ENCODE data around the gene CHST15. TPM values are rescaled to one million over a fixed set of nuclear protein-coding genes. Genes with fewer than 3 reads are reported as not detected.
"Not testable (repeated sequence)": the region's sequence is repeated elsewhere in the genome, so short reads cannot be mapped to it uniquely, and the experiment has no call there.

CHST15 gene
- total RNA-seq, 2 experiments from 2014 or later: 0.09 TPM; not detected in 1

DNA sequence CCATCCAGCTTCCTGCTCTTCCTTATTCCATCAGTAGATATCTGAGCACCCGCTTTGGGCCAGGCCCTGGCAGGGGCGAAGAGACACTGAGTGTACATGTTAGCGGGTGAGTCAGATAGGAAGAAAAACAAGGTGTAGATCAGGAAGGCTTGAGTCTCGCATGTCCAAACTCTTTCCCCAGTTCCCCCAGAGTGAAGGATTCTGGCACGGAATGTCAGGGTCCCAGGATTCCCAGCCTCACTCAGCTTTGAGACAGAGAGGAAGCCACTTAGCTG is 24.1 kb upstream of the CHST15 start:
- CTCF ChIA-PET: no interaction called here
- no peak overlapping the region for H3K27ac Mint-ChIP-seq
- no peak overlapping the region for H3K4me3 Mint-ChIP-seq
- no peaks in the 10 kb centered on the region for H3K9me3 Mint-ChIP-seq (ENCODE audit: low read depth)
- no peaks in the 10 kb centered on the region for H3K4me1 Mint-ChIP-seq
- ATAC-seq: no peak
- H3K36me3 Mint-ChIP-seq: no peaks in the 10 kb centered on the region
- peaks cover 4% of the 10 kb centered on the region for H3K27me3 Mint-ChIP-seq
- DNase-seq: no peak

DNA sequence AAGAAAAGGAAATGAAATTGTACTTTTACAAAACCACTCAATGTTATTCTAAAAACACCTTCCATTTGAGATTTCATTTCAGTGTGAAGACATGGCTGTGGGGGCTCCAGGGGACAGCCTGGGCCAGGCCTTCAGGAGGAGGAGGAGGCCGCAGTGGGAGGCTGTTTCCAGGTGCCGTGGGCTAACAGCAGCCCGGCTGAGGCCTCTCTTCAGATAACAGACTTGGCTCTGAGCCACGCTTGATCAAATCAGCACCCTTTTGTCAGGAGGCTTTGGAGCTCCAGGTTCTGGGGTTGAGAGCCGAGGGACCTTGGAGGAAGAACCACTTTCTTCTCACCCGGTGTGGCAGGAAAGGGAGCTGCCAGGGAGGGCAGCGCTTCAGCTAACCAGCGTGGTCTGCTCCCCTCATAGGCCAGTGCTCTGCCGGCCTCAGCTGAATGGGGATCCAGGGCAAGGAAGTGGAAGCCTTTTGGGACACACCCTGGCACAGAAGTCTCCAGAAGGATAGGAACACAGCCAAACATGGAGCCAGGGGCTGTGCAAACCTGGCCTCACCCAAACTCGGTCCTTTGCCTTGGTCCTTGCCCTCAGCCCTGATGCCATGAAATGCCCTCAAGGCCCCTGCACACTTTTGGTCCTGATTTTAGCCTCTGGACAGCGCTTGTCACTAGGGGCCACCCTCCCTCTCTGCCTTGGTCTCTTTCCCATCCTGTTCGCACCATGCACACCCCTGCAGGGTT is 23.5 kb upstream of the CHST15 start:
- CTCF ChIA-PET: no interaction called here
- Mint-ChIP-seq H3K9me3 (ENCODE audit: low read depth) (no peaks in the 10 kb centered on the region), H3K4me3 (no peak overlapping the region), H3K27ac (no peak overlapping the region), H3K27me3 (peaks cover 4% of the 10 kb centered on the region), H3K4me1 (no peaks in the 10 kb centered on the region), H3K36me3 (no peaks in the 10 kb centered on the region)
- ATAC-seq: no peak
- no peak for DNase-seq

DNA sequence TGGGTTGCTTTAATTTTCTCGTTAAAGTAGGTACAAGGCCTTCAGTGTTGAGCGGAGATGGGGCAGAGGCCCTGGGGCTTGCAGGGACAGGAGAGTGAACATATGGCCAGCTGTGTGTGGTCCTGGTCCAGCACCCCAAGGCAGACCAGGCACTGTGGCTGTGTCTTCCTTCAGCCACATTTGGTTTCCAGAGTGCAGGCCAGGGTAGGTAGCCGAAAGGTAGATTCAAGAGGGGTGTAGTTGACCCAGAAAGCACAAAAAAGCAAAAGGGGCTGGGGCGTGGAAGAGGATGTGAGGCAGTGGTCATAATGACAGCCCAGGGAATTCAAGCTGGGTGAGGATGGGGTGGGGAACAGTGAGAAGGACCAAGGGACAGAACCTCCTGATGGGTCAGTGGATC is 21.3 kb upstream of the CHST15 start:
- Mint-ChIP-seq H3K4me3 (no peak overlapping the region), H3K9me3 (ENCODE audit: low read depth) (no peaks in the 10 kb centered on the region), H3K36me3 (no peaks in the 10 kb centered on the region), H3K4me1 (no peaks in the 10 kb centered on the region), H3K27ac (no peak overlapping the region), H3K27me3 (peaks cover 4% of the 10 kb centered on the region)
- no peak for ATAC-seq
- no peak for DNase-seq
- CTCF ChIA-PET: no interaction called here

DNA sequence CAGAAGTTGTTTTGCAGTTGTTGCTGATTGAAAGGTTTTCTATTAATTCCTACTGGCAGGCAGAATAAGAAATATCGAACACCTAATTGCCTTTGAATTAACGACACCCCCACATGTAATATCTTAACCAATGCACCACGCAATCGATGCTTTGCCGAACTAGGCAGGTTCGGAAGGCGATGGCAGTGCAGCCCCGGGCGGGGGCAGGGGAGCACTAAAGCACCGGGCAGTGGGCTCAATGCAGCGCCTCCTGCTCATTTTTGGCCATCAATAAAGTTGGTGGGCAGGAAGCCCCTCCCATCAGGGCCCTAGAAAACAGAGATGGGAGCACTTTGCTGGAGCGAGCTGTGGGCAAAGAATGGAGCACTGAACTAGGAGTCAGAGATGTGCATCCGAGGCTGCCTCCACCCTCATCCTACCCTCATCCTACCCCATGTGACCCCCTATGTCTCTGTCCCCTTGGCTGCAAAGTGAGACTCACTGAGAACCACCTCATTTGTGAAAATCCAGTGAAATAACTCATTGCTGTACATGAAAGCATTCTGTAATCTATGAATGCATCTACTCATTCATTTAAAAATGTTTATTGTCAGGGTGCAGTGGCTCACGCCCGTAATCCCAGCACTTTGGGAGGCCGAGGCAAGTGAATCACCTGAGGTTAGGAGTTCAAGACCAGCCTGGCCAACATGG is 19.6 kb upstream of the CHST15 start:
- no peaks in the 10 kb centered on the region for H3K9me3 Mint-ChIP-seq (ENCODE audit: low read depth)
- H3K4me1 Mint-ChIP-seq: peaks cover 4% of the 10 kb centered on the region
- ATAC-seq (no peak), DNase-seq (no peak)
- peaks cover 4% of the 10 kb centered on the region for H3K27me3 Mint-ChIP-seq
- H3K36me3 Mint-ChIP-seq: no peaks in the 10 kb centered on the region
- no peak overlapping the region for H3K4me3 Mint-ChIP-seq
- CTCF ChIA-PET: no interaction called here
- H3K27ac Mint-ChIP-seq: no peak overlapping the region

DNA sequence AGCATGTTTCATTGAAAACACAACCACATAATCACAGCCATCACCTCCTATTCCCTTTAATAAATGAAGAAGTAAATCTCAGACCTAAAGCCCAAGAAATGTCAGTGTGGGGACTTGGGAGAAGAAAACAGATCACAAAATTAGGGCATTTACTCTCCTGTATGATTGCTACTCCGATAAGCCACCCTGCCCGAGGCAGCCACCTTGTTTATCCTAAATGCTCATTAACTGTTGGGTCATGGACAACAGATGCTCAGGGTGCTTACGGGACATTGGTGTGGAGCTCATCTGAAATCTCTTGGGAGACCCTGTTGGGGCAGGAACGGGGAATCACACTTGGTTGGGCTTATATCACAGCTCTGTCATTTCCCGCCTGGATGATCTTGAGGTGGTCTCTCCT is 17.5 kb upstream of the CHST15 start:
- peaks cover 9% of the 10 kb centered on the region for H3K4me1 Mint-ChIP-seq
- H3K4me3 Mint-ChIP-seq: no peak overlapping the region
- no peaks in the 10 kb centered on the region for H3K36me3 Mint-ChIP-seq
- H3K9me3 Mint-ChIP-seq (ENCODE audit: low read depth): no peaks in the 10 kb centered on the region
- peaks cover 4% of the 10 kb centered on the region for H3K27me3 Mint-ChIP-seq
- ATAC-seq (no peak), DNase-seq (no peak)
- no peak overlapping the region for H3K27ac Mint-ChIP-seq
- CTCF ChIA-PET: no interaction called here

DNA sequence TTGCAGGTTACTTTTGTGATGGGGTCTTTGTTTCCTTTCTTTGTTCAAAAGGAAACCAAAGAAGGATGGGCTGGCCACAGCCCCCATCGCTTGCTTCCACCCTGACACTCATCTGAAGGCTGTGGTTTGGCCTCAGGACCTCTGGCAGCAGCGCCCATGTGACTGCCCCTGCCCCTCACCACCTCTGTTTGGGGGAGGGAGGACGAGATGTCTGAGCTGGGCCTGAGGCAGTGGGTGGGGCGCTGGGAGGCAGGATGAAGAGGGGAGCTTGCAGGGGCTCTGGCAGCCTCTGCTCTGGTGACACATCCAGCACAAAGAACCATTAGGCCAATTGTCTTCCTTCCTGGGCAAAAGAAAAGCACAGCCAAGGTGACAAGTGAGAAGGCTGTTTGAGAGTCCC is 15.9 kb upstream of the CHST15 start:
- Mint-ChIP-seq H3K27ac (no peak overlapping the region), H3K36me3 (no peaks in the 10 kb centered on the region), H3K4me3 (no peak overlapping the region), H3K4me1 (peaks cover 9% of the 10 kb centered on the region), H3K9me3 (ENCODE audit: low read depth) (no peaks in the 10 kb centered on the region), H3K27me3 (peaks cover 3% of the 10 kb centered on the region)
- DNase-seq (no peak), ATAC-seq (no peak)
- CTCF ChIA-PET: no interaction called here

DNA sequence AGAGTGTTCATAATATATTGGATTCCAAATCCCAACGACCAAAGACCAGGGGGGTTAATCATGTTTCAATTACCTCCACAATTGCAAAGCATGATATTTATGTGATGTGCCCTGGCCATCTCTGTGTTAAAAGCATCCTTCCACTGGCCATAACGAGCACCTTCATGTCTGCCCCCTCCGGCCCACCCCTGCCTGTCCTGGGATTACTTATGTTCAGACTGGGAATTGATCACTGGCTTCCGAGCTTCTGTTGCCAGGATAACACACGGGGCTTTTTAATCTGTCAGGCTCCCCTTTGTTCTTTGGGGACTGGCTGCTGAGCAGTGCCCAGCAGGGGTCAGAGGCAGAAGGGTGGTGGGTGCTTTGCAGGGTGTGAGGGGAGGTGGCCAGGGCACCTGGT is 13.7 kb upstream of the CHST15 start:
- H3K27ac Mint-ChIP-seq: no peak overlapping the region
- peaks cover 9% of the 10 kb centered on the region for H3K4me1 Mint-ChIP-seq
- DNase-seq: no peak
- H3K4me3 Mint-ChIP-seq: no peak overlapping the region
- no peaks in the 10 kb centered on the region for H3K36me3 Mint-ChIP-seq
- CTCF ChIA-PET: no interaction called here
- no peaks in the 10 kb centered on the region for H3K27me3 Mint-ChIP-seq
- no peaks in the 10 kb centered on the region for H3K9me3 Mint-ChIP-seq (ENCODE audit: low read depth)
- ATAC-seq: no peak

DNA sequence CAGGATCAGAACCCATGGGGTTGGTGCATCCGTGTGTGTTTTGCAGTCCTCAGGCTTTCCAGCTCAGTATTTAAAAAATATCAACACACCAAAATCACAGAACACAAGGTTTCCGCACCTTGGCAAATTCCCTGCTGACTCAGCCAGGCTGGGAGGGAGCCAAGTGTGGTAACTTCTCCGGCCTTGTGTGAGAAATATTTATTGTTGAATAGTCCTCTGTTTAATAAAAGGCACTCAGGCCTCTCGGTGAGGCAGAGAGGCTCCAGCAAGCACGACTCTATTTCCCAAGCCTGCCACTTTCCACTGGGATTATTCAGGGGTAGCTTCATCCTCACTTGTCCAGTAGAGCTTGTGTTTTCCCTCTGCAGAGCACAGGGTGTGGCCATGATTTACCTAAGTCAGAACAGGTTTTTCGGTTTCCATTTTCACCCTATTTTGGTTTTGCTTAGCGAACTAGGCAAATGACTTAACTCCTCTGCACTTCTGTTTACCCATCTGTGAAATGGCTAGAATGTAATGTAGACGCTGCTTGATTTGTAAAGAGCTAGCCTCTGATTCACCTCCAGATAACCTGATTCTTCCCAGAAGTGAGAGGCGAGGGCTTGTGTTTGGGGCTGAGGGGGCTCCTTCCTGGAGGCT is 13.0 kb upstream of the CHST15 start:
- H3K27ac Mint-ChIP-seq: no peak overlapping the region
- H3K4me1 Mint-ChIP-seq: peaks cover 9% of the 10 kb centered on the region
- no peaks in the 10 kb centered on the region for H3K27me3 Mint-ChIP-seq
- H3K36me3 Mint-ChIP-seq: no peaks in the 10 kb centered on the region
- ATAC-seq (no peak), DNase-seq (no peak)
- H3K4me3 Mint-ChIP-seq: no peak overlapping the region
- H3K9me3 Mint-ChIP-seq (ENCODE audit: low read depth): no peaks in the 10 kb centered on the region
- CTCF ChIA-PET: no interaction called here

DNA sequence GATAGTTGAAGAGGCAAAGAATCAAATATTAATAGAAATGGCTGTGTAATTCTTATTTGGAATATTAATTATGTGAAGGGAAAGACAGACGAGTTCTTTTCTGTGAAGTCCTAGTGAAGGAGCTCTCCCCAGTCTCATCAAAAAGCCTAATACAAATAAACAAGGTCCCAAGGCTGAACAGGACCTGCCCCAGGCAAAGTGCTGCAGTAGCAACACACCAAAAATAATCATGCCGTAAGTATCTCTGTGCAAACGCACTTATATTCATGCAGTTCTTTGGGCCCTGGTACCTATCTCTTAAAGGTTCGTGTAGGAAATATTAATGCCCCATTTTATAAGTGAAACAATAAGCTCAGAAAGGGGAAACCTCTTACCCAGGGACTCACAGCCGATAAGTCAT is 12.2 kb upstream of the CHST15 start:
- Mint-ChIP-seq H3K9me3 (ENCODE audit: low read depth) (no peaks in the 10 kb centered on the region), H3K36me3 (no peaks in the 10 kb centered on the region), H3K4me3 (no peak overlapping the region), H3K4me1 (peaks cover 9% of the 10 kb centered on the region), H3K27me3 (no peaks in the 10 kb centered on the region), H3K27ac (no peak overlapping the region)
- CTCF ChIA-PET: no interaction called here
- ATAC-seq: no peak
- no peak for DNase-seq

DNA sequence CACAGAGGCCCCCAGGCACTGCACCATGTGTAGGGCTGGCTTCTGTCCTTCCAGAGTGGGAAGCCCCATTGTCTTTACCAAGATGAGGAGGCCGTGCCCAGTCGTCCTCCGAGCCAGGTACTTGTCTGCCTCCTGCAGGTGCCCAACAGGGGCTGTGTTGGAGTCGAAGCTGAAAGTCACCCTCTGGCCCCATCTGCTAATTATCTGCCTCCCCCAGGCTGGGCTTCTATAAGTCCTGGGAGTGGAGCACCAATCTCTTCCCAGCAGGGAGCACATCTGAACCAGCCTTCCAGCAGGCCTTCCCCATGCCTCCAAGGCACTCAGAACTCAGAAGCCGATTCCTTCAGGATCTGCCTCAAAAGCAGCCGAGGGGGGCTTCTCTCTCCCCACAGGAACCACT is 11.6 kb upstream of the CHST15 start:
- no peaks in the 10 kb centered on the region for H3K36me3 Mint-ChIP-seq
- H3K27ac Mint-ChIP-seq: no peak overlapping the region
- peaks cover 9% of the 10 kb centered on the region for H3K4me1 Mint-ChIP-seq
- H3K9me3 Mint-ChIP-seq (ENCODE audit: low read depth): peaks cover 2% of the 10 kb centered on the region
- no peak for DNase-seq
- H3K4me3 Mint-ChIP-seq: no peak overlapping the region
- H3K27me3 Mint-ChIP-seq: peaks cover 2% of the 10 kb centered on the region
- no peak for ATAC-seq
- CTCF ChIA-PET: no interaction called here

DNA sequence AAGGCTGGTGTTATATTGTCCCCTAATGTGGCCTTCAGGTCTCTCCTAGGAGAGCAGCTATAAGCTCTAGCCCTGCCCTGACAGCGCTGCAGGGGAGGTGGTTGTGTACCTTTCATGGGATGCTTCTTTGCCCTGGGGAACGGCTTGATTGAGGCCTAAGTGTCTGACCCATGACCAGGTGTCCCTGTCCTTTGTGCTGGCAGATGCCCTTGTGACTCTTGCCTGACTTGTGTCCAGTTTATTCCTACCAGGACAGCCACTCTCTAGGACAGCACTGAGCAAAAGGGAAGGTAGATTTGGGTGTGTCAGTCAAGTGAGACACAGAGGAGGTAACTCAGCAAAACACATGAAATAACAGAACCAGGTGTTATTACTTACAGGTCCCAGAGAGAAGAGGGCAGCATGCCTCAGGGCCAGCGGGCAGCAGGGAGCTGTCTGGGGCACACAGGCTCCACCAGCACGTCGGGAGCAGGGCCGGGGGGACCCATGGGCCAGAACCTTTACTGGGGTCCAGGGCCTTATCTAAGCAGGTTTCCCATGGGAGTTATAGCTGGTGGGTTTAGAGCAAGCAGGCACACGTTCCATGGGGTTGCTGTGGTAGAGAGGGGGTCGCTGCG is 10.7 kb upstream of the CHST15 start:
- ATAC-seq (no peak), DNase-seq (no peak)
- no peak overlapping the region for H3K27ac Mint-ChIP-seq
- H3K27me3 Mint-ChIP-seq: peaks cover 4% of the 10 kb centered on the region
- no peak overlapping the region for H3K4me3 Mint-ChIP-seq
- no peaks in the 10 kb centered on the region for H3K36me3 Mint-ChIP-seq
- peaks cover 9% of the 10 kb centered on the region for H3K4me1 Mint-ChIP-seq
- peaks cover 2% of the 10 kb centered on the region for H3K9me3 Mint-ChIP-seq (ENCODE audit: low read depth)
- CTCF ChIA-PET: no interaction called here

DNA sequence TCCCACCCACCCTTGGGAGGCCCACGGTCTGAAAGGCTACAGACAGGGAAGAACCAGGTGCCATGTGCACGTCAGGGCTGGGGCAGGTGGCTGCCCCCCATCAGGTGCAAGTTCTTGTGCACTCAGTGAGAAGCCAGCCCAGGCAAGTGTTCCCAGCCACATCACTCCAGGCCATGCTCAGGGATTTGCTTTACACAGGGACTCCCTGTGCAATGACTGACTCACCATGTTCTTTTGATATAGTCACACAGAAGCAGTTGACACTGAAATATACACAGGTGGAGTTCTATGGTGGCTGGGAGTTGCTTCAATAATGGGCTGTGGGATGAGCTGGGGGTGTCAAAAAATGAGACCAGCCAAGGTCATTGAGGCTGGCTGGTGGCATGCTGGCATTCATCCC is 8.0 kb upstream of the CHST15 start:
- DNase-seq (no peak), ATAC-seq (no peak)
- CTCF ChIA-PET: interaction anchor here (1.2 kb wide), 1 partner anchor 107 kb away, joined by 3 read pairs; no protein-coding TSS in a partner anchor
- Mint-ChIP-seq H3K4me1 (peaks cover under 1% of the 10 kb centered on the region), H3K36me3 (no peaks in the 10 kb centered on the region), H3K27ac (no peak overlapping the region), H3K4me3 (no peak overlapping the region), H3K9me3 (ENCODE audit: low read depth) (peaks cover 2% of the 10 kb centered on the region), H3K27me3 (peaks cover 7% of the 10 kb centered on the region)

DNA sequence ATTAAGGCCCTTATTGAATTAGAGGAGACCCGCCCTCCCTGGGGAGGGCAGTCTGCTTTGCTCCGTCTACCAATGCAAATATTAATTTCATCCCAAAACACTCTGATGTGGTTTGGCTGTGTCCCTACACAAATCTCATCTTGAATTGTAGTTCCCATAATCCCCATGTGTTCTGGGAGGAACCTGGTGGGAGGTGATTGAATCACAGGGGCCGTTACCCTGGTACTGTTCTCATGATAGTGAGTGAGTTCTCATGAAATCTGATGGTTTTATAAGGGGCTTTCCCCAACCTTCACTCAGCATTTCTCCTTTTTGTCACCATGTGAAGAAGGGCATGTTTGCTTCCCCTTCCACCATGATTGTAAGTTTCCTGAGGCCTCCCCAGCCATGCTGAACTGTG is 7.3 kb upstream of the CHST15 start:
- CTCF ChIA-PET; DNase-seq; H3K27ac Mint-ChIP-seq; H3K4me1 Mint-ChIP-seq; H3K9me3 Mint-ChIP-seq (ENCODE audit: low read depth); H3K36me3 Mint-ChIP-seq; ATAC-seq; H3K4me3 Mint-ChIP-seq: not testable (repeated sequence)
- H3K27me3 Mint-ChIP-seq: peaks cover 12% of the 10 kb centered on the region

DNA sequence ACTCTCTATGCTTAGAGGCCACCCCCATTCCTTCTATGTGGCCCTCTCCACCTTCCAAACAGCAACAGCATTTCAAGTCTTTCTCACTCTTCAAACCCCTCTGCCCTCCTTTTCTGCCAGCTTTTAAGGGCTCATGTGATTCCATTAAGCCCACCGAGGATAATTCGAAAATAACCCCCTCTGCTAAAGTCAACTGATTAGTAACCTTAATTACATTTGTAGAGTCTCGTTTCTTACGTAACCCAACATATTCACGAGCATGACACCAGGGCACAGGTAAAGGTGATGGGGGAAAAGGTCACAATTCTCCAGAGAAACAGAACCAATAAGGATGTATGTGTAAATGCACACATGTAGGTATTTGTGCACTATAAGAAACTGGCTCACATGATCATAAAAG is 6.7 kb upstream of the CHST15 start:
- CTCF ChIA-PET: no interaction called here
- Mint-ChIP-seq H3K27me3 (peaks cover 17% of the 10 kb centered on the region), H3K36me3 (no peaks in the 10 kb centered on the region), H3K9me3 (ENCODE audit: low read depth) (peaks cover 2% of the 10 kb centered on the region), H3K27ac (no peak overlapping the region), H3K4me1 (no peaks in the 10 kb centered on the region), H3K4me3 (no peak overlapping the region)
- ATAC-seq: no peak
- no peak for DNase-seq
